Activated B cell treated with CpG ODN at 0.5 μM for 24 hours (primary cell): Measurements from ENCODE around the gene OR10J4. TPM values are rescaled to one million over a fixed set of nuclear protein-coding genes. Genes with fewer than 3 reads are reported as not detected.
"Not testable (repeated sequence)": the region's sequence is repeated elsewhere in the genome, so short reads cannot be mapped to it uniquely, and the experiment has no call there.

Experiments used
- ATAC-seq: fragments of 200-7000 bp; cut with Tn5 transposase; one replicate; pipeline ENCODE4 v1.10.0; 2021; ENCODE audit warnings: low read depth, mild to moderate bottlenecking, moderate library complexity
- CTCF ChIA-PET: fragments of 350-600 bp; sonication (Branson Sonifier 250); formaldehyde crosslinking; loops from one replicate; lab custom pipeline; 2021; ENCODE audit warnings: antibody characterized with exemption; lab: Charles Lee
- POLR2A ChIA-PET: fragments of 350-600 bp; sonication (Branson Sonifier 250); formaldehyde crosslinking; loops from one replicate; lab custom pipeline; 2021; ENCODE audit warnings: antibody characterized with exemption; lab: Charles Lee
- DNase-seq: peaks from one replicate; pipeline ENCODE4 v3.0.0; 2022
- H3K27ac Mint-ChIP-seq: one replicate; pipeline ENCODE4 v1.8.0; 2020; ENCODE audit warnings: mixed read lengths
- H3K27me3 Mint-ChIP-seq: one replicate; pipeline ENCODE4 v1.8.0; 2021; ENCODE audit warnings: mixed read lengths
- H3K36me3 Mint-ChIP-seq: one replicate; pipeline ENCODE4 v1.8.0; 2021; ENCODE audit warnings: low read depth, mixed read lengths
- H3K4me1 Mint-ChIP-seq: one replicate; pipeline ENCODE4 v1.8.0; 2021; ENCODE audit warnings: mixed read lengths
- H3K4me3 Mint-ChIP-seq: one replicate; pipeline ENCODE4 v1.8.0; 2020; ENCODE audit warnings: mild to moderate bottlenecking, mixed read lengths
- H3K9me3 Mint-ChIP-seq: one replicate; pipeline ENCODE4 v1.8.0; 2020; ENCODE audit warnings: mixed read lengths
- intact Hi-C: fragments of 100-400 bp; cut with micrococcal nuclease; formaldehyde crosslinking; loops from one replicate; pipeline ENCODE4 v1.15.1; 2024
- total RNA-seq: library from RNA; stranded (reverse); gene quantifications from 2 replicates; pipeline ENCODE4 v1.2.3, GENCODE V29; 2022
- TF ChIP-seq, protein P1 (sequence below): fragments of 200-600 bp; IDR thresholded peaks from one replicate; pipeline ENCODE4 v1.8.0; 2022; ENCODE audit warnings: antibody characterized with exemption, mild to moderate bottlenecking

The OR10J4 gene
- total RNA-seq, 1 donor from 2014 or later, result not detected

GRCh38 chr1:159442428-159442827 is 10.4 kb downstream of the OR10J4 start:
- Mint-ChIP-seq H3K4me3 (no peak overlapping the region), H3K4me1 (no peaks in the 10 kb centered on the region), H3K27ac (no peak overlapping the region), H3K9me3 (no peaks in the 10 kb centered on the region), H3K36me3 (no peaks in the 10 kb centered on the region), H3K27me3 (peaks cover 14% of the 10 kb centered on the region)
- POLR2A ChIA-PET, result no interaction called here
- intact Hi-C loops, result no loop called here
- TF ChIP-seq, protein P1, sequence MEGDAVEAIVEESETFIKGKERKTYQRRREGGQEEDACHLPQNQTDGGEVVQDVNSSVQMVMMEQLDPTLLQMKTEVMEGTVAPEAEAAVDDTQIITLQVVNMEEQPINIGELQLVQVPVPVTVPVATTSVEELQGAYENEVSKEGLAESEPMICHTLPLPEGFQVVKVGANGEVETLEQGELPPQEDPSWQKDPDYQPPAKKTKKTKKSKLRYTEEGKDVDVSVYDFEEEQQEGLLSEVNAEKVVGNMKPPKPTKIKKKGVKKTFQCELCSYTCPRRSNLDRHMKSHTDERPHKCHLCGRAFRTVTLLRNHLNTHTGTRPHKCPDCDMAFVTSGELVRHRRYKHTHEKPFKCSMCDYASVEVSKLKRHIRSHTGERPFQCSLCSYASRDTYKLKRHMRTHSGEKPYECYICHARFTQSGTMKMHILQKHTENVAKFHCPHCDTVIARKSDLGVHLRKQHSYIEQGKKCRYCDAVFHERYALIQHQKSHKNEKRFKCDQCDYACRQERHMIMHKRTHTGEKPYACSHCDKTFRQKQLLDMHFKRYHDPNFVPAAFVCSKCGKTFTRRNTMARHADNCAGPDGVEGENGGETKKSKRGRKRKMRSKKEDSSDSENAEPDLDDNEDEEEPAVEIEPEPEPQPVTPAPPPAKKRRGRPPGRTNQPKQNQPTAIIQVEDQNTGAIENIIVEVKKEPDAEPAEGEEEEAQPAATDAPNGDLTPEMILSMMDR, result no peak
- CTCF ChIA-PET, result no interaction called here
- ATAC-seq, result no peak
- no peak for DNase-seq

DNA sequence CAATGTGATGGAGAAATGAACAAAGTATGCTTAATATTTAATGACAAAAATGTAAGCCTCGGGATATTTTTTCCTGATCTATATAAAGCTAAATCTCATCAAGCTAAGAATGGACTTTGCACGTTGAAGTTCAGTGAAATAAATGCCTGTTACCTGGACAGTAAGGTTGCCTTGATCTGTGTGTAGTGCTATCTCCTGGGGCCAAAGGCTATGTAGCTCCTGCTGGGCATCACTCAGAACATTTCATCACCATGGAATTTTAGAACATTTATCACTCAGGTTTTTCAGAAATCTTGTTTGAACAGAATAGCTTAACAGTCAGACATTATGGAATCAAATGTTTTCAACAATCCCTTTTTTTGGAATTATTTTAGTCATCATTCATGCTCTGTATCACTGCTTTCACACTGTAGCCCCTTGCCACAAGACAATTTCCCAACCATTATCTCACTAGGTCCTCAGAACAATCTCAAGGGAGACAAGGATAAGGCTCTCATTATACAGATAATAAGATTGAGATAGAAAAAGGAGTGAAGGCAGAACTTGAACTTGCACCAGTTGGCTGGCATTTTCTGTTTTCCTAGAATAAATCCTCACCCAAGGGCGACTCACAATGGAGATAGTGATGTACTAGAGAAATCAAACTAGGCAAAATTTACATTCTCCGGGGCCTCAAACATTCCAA is 11.2 kb downstream of the OR10J4 start:
- DNase-seq (no peak), ATAC-seq (no peak)
- H3K27ac Mint-ChIP-seq, result no peak overlapping the region
- H3K4me3 Mint-ChIP-seq, result no peak overlapping the region
- H3K4me1 Mint-ChIP-seq, result no peaks in the 10 kb centered on the region
- H3K27me3 Mint-ChIP-seq, result peaks cover 14% of the 10 kb centered on the region
- TF ChIP-seq, protein P1, result no peak
- intact Hi-C loops, result no loop called here
- peaks cover 3% of the 10 kb centered on the region for H3K9me3 Mint-ChIP-seq
- no peaks in the 10 kb centered on the region for H3K36me3 Mint-ChIP-seq
- ChIA-PET POLR2A (no interaction called here), CTCF (no interaction called here)

DNA sequence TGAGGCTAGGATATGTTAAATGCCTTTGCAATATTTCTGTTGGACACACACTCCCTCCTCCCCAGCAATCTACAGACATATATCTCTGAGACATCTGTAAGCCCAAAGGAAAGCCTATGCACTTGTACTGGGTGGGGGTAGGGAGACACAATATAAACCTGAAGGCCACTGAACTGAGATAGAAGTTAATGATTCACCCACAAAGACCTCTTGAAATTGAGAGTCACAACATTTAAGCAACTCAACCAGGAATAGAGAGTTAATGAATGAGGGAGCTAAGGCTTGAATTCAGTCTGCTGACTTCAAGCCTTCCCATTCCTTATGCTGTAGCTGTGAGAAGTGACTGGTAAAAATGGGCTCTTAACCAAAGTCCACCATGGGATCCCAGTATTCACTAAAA is 12.5 kb downstream of the OR10J4 start:
- TF ChIP-seq, protein P1, result no peak
- POLR2A ChIA-PET, result no interaction called here
- H3K4me3 Mint-ChIP-seq, result no peak overlapping the region
- H3K4me1 Mint-ChIP-seq, result no peaks in the 10 kb centered on the region
- H3K9me3 Mint-ChIP-seq, result peaks cover 3% of the 10 kb centered on the region
- peaks cover 14% of the 10 kb centered on the region for H3K27me3 Mint-ChIP-seq
- CTCF ChIA-PET, result no interaction called here
- intact Hi-C loops, result no loop called here
- no peak overlapping the region for H3K27ac Mint-ChIP-seq
- H3K36me3 Mint-ChIP-seq, result no peaks in the 10 kb centered on the region
- ATAC-seq (no peak), DNase-seq (no peak)

DNA sequence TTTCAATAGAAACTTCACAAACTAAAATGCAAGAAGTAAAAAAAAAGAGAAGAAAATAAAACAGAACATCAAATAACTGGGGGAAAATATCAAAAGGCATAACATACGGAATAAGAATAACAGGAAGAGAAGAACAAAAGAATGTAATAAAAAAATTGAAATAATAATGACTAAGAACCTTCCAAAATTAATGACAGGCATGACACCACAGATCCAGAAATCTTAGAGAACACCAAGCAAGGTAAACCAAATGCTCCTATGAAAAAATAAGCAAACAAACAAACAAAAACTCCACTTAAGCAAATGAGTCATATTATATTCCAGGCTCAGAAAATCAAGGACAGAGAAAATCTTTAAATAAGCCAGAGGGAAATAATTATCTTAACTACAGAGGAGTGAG is 16.2 kb downstream of the OR10J4 start:
- POLR2A ChIA-PET, result no interaction called here
- Mint-ChIP-seq H3K36me3 (no peaks in the 10 kb centered on the region), H3K9me3 (peaks cover 8% of the 10 kb centered on the region), H3K4me1 (no peaks in the 10 kb centered on the region), H3K27me3 (peaks cover 4% of the 10 kb centered on the region), H3K4me3 (no peak overlapping the region), H3K27ac (no peak overlapping the region)
- intact Hi-C loops, result no loop called here
- DNase-seq (no peak), ATAC-seq (no peak)
- CTCF ChIA-PET, result no interaction called here
- TF ChIP-seq, protein P1, result no peak

DNA sequence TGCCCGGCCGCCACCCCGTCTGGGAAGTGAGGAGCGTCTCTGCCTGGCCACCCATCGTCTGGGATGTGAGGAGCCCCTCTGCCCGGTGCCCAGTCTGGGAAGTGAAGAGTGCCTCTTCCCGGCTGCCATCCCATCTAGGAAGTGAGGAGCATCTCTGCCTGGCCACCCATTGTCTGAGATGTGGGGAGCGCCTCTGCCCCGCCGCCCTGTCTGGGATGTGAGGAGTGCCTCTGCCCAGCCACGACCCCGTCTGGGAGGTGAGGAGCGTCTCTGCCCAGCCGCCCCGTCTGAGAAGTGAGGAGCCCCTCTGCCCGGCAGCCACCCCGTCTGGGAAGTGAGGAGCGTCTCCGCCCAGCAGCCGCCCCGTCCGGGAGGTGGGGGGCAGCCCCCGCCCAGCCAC is 17.6 kb downstream of the OR10J4 start:
- H3K27ac Mint-ChIP-seq, H3K9me3 Mint-ChIP-seq, H3K4me1 Mint-ChIP-seq, intact Hi-C loops, H3K36me3 Mint-ChIP-seq, H3K4me3 Mint-ChIP-seq, POLR2A ChIA-PET, CTCF ChIA-PET, ATAC-seq, H3K27me3 Mint-ChIP-seq, DNase-seq: not testable (repeated sequence)

GRCh38 chr1:159459551-159459950 is 27.5 kb downstream of the OR10J4 start:
- H3K27ac Mint-ChIP-seq, result no peak overlapping the region
- POLR2A ChIA-PET, result no interaction called here

More at GRCh38 chr1:159459551-159459950, 27.5 kb downstream of the OR10J4 start:
- TF ChIP-seq, protein P1, result no peak
- no peaks in the 10 kb centered on the region for H3K36me3 Mint-ChIP-seq
- intact Hi-C loops, result no loop called here
- H3K4me1 Mint-ChIP-seq, result no peaks in the 10 kb centered on the region
- DNase-seq (no peak), ATAC-seq (no peak)
- H3K9me3 Mint-ChIP-seq, result peaks cover 12% of the 10 kb centered on the region
- no peaks in the 10 kb centered on the region for H3K27me3 Mint-ChIP-seq
- CTCF ChIA-PET, result no interaction called here
- H3K4me3 Mint-ChIP-seq, result no peak overlapping the region
